ENCODE measurements around the gene ME3. TPM values are rescaled to one million over a fixed set of nuclear protein-coding genes. Genes with fewer than 3 reads are reported as not detected.
"Not testable (repeated sequence)": the region's sequence is repeated elsewhere in the genome, so short reads cannot be mapped to it uniquely, and the experiment has no call there.

ME3 gene
- total RNA-seq, 1 donor from 2014 or later, result 16.7 TPM

DNA sequence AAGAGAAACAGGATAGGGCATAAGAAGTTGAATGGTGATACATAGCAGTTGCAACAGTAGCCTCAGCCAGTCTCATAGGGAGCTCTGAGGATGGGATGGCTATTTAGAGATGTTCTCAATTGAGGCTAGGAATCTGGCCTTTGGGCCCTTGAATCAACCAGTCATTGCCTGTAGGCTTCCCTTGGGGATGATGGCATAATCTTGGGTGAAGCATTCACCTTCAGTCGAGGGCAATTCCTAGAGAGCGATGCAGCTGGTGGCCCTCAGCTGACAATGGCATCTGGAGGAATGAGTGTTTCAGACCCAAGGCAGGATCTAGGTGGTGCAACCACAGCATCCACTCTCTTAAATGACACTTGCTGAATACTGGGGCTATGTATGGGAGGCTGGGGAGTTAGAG is 236.7 kb downstream of the ME3 start:
- H3K4me3 ChIP-seq (ENCODE audit: low read length in 3 of 3), result no peak overlapping the region

DNA sequence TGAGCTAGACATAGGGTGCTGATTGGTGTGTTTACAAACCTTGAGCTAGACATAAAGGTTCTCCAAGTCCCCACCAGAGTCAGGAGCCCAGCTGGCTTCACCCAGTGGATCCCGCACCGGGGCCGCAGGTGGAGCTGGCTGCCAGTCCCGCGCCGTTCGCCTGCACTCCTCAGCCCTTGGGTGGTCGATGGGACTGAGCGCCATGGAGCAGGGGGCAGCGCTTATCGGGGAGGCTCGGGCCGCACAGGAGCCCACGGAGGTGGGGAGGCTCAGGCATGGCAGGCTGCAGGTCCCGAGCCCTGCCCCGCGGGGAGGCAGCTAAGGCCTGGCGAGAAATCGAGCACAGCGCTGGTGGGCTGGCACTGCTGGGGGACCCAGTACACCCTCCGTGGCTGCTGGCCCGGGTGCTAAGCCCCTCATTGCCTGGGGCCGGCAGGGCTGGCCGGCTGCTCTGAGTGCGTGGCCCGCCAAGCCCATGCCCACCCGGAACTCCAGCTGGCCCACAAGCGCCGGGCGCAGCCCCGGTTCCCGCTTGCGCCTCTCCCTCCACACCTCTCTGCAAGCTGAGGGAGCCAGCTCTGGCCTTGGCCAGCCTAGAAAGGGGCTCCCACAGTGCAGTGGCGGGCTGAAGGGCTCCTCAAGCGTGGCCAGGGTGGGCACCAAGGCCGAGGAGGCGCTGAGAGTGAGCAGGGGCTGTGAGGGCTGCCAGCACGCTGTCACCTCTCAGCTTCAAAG is 238.9 kb downstream of the ME3 start:
- H3K4me3 ChIP-seq (ENCODE audit: low read length in 3 of 3); H3K36me3 ChIP-seq (ENCODE audit: control insufficient read depth in 3 of 3, insufficient read depth in 3 of 3, low read length in 3 of 3); H3K9ac ChIP-seq (ENCODE audit: low read depth in 1 of 3, low read length in 3 of 3); H3K9me3 ChIP-seq (ENCODE audit: control insufficient read depth in 3 of 3, low read length in 3 of 3); H3K4me1 ChIP-seq (ENCODE audit: control insufficient read depth in 3 of 3, insufficient read depth in 3 of 3, low read length in 3 of 3); H3K27ac ChIP-seq (ENCODE audit: low read depth, low read length); H3K27me3 ChIP-seq (ENCODE audit: control insufficient read depth in 3 of 3, insufficient read depth in 3 of 3, low read length in 3 of 3): not testable (repeated sequence)

More for the DNA sequence above, 236.7 kb downstream of the ME3 start:
- Histone ChIP-seq H3K27me3 (ENCODE audit: control insufficient read depth in 3 of 3, insufficient read depth in 3 of 3, low read length in 3 of 3) (no peaks in the 10 kb centered on the region), H3K36me3 (ENCODE audit: control insufficient read depth in 3 of 3, insufficient read depth in 3 of 3, low read length in 3 of 3) (peaks cover 0 to 4% (median 0%) of the 10 kb centered on the region in 3 donors), H3K27ac (ENCODE audit: low read depth, low read length) (no peak overlapping the region), H3K9me3 (ENCODE audit: control insufficient read depth in 3 of 3, low read length in 3 of 3) (no peaks in the 10 kb centered on the region), H3K9ac (ENCODE audit: low read depth in 1 of 3, low read length in 3 of 3) (no peak overlapping the region), H3K4me1 (ENCODE audit: control insufficient read depth in 3 of 3, insufficient read depth in 3 of 3, low read length in 3 of 3) (peaks cover 0 to 6% (median 3%) of the 10 kb centered on the region in 3 donors)

DNA sequence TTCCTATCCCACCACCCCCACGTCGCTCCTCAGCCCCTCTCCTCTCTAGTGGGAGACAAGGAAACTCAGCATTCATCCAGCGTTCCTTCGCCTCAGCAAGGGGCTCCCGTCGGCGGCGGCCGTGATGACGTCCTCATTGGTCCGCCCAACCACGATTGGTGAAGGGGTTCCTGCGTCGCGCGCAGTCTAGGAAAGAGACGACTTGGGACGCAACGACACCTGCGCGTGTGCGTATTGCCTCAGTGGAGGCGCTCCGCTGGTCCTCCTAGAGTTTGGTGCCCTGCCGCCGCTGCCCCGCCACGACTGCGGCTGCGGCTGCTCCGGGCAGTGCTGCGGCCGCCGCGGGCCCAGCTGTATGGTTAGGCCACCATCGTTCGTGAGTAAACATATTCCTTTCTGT is 241.2 kb downstream of the ME3 start:
- H3K4me1 ChIP-seq (ENCODE audit: control insufficient read depth in 3 of 3, insufficient read depth in 3 of 3, low read length in 3 of 3), result no peaks in the 10 kb centered on the region
- no peaks in the 10 kb centered on the region for H3K36me3 ChIP-seq (ENCODE audit: control insufficient read depth in 3 of 3, insufficient read depth in 3 of 3, low read length in 3 of 3)
- no peaks in the 10 kb centered on the region for H3K9me3 ChIP-seq (ENCODE audit: control insufficient read depth in 3 of 3, low read length in 3 of 3)
- H3K4me3 ChIP-seq (ENCODE audit: low read length in 3 of 3), result no peak overlapping the region
- no peaks in the 10 kb centered on the region for H3K27me3 ChIP-seq (ENCODE audit: control insufficient read depth in 3 of 3, insufficient read depth in 3 of 3, low read length in 3 of 3)
- no peak overlapping the region for H3K27ac ChIP-seq (ENCODE audit: low read depth, low read length)
- no peak overlapping the region for H3K9ac ChIP-seq (ENCODE audit: low read depth in 1 of 3, low read length in 3 of 3)

DNA sequence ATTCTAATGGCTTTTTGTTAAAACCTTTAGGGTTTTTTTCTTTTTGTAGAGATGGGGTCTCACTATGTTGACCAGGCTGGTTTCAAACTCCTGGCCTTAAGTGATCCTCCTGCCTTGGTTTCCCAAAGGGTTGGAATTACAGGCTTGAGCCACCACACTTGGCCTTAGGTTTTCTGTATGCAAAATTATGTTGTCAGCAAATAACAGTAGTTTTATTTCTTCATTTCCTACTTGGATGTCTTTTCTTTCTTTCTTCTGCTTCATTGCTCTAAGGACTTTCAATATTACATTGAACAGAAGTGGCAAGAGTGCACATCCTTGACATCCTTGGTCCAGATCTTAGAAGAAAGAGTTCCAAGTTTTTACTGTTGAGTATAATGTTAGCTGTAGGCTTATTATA is 245.0 kb downstream of the ME3 start:
- H3K9me3 ChIP-seq (ENCODE audit: control insufficient read depth in 3 of 3, low read length in 3 of 3), result no peaks in the 10 kb centered on the region
- H3K27me3 ChIP-seq (ENCODE audit: control insufficient read depth in 3 of 3, insufficient read depth in 3 of 3, low read length in 3 of 3), result no peaks in the 10 kb centered on the region
- H3K36me3 ChIP-seq (ENCODE audit: control insufficient read depth in 3 of 3, insufficient read depth in 3 of 3, low read length in 3 of 3), result no peaks in the 10 kb centered on the region
- H3K27ac ChIP-seq (ENCODE audit: low read depth, low read length), result no peak overlapping the region
- no peaks in the 10 kb centered on the region for H3K4me1 ChIP-seq (ENCODE audit: control insufficient read depth in 3 of 3, insufficient read depth in 3 of 3, low read length in 3 of 3)
- no peak overlapping the region for H3K4me3 ChIP-seq (ENCODE audit: low read length in 3 of 3)
- H3K9ac ChIP-seq (ENCODE audit: low read depth in 1 of 3, low read length in 3 of 3), result no peak overlapping the region

DNA sequence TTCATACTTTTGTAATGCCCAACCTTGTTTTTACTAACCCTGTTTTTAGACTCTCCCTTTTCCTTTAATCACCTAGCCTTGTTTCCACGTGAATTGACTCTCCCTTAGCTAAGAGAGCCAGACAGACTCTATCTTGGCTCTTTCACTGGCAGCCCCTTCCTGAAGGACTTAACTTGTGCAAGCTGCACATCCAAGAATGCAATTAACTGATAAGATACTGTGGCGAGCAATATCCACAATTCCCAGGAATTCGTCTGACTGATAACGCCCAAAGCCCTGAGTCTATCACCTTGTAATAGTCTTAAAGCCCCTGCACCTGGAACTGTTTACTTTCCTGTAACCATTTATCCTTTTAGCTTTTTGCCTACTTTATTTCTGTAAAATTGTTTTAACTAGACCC is 248.9 kb downstream of the ME3 start:
- H3K9ac ChIP-seq (ENCODE audit: low read depth in 1 of 3, low read length in 3 of 3); H3K36me3 ChIP-seq (ENCODE audit: control insufficient read depth in 3 of 3, insufficient read depth in 3 of 3, low read length in 3 of 3); H3K4me1 ChIP-seq (ENCODE audit: control insufficient read depth in 3 of 3, insufficient read depth in 3 of 3, low read length in 3 of 3); H3K27me3 ChIP-seq (ENCODE audit: control insufficient read depth in 3 of 3, insufficient read depth in 3 of 3, low read length in 3 of 3); H3K27ac ChIP-seq (ENCODE audit: low read depth, low read length); H3K9me3 ChIP-seq (ENCODE audit: control insufficient read depth in 3 of 3, low read length in 3 of 3); H3K4me3 ChIP-seq (ENCODE audit: low read length in 3 of 3): not testable (repeated sequence)

DNA sequence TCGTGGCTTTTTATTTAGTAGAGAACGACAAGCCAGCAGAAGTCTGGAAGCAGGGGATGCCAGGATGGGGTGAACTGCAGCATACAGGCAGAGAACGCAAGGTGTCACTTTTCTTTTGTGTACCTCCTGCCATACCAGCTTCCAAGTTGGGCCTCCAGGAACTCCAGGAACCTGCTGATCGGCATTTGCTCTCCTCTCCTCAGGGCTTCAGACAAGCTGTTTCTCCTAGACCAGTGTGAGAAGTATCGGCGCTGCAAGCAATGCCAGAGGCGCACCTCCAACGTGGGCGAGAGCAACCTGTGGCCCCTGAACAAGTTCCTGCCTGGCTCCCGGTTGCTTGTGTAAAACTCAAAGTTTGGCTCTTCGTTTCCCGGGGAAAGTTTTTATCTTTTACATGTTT is 250.0 kb downstream of the ME3 start:
- Histone ChIP-seq H3K9ac (ENCODE audit: low read depth in 1 of 3, low read length in 3 of 3) (no peak overlapping the region), H3K9me3 (ENCODE audit: control insufficient read depth in 3 of 3, low read length in 3 of 3) (no peaks in the 10 kb centered on the region), H3K36me3 (ENCODE audit: control insufficient read depth in 3 of 3, insufficient read depth in 3 of 3, low read length in 3 of 3) (no peaks in the 10 kb centered on the region), H3K4me1 (ENCODE audit: control insufficient read depth in 3 of 3, insufficient read depth in 3 of 3, low read length in 3 of 3) (no peaks in the 10 kb centered on the region), H3K27me3 (ENCODE audit: control insufficient read depth in 3 of 3, insufficient read depth in 3 of 3, low read length in 3 of 3) (no peaks in the 10 kb centered on the region), H3K4me3 (ENCODE audit: low read length in 3 of 3) (no peak overlapping the region), H3K27ac (ENCODE audit: low read depth, low read length) (no peak overlapping the region)

DNA sequence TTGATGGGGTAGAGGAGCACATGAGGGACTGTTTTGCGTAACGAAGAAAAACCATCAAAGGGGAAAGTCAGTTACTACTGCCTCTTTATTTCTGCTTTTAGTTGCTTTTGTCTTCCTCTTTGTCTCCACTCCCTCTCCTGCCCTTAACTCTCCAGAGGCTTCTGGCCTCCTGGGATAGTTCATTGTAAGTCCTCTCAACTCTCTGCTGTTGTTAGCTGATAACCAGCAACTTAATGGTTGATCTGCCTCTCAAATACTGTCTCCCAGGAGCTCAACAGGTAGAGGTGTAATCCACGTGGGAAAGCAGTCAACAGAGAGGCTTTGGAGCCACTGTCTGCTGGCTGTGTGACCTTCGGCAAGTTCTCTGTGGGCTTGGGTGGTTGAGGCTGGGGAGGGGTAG is 250.5 kb downstream of the ME3 start:
- Histone ChIP-seq H3K27me3 (ENCODE audit: control insufficient read depth in 3 of 3, insufficient read depth in 3 of 3, low read length in 3 of 3) (no peaks in the 10 kb centered on the region), H3K4me1 (ENCODE audit: control insufficient read depth in 3 of 3, insufficient read depth in 3 of 3, low read length in 3 of 3) (no peaks in the 10 kb centered on the region), H3K36me3 (ENCODE audit: control insufficient read depth in 3 of 3, insufficient read depth in 3 of 3, low read length in 3 of 3) (no peaks in the 10 kb centered on the region), H3K9me3 (ENCODE audit: control insufficient read depth in 3 of 3, low read length in 3 of 3) (no peaks in the 10 kb centered on the region), H3K4me3 (ENCODE audit: low read length in 3 of 3) (no peak overlapping the region), H3K27ac (ENCODE audit: low read depth, low read length) (no peak overlapping the region), H3K9ac (ENCODE audit: low read depth in 1 of 3, low read length in 3 of 3) (no peak overlapping the region)

DNA sequence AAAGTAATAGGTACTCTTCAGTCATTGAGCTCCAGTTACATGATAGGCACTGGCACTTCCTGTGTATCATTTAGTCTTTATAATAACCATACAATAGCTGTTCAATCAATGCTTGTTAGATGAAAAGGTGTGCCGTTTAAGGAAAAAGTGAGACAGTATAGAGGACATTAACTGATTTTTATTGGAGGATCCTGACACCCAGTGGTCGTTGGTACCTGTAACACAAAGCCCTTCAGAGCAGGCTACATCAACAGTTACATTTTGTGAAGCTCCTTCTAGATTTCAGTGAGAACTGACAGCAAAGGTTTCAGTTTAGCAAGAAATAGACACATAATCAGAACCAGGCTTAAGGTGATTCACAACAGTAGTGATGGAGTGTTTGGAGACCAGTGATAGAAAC is 253.5 kb downstream of the ME3 start:
- Histone ChIP-seq H3K36me3 (ENCODE audit: control insufficient read depth in 3 of 3, insufficient read depth in 3 of 3, low read length in 3 of 3) (no peaks in the 10 kb centered on the region), H3K4me1 (ENCODE audit: control insufficient read depth in 3 of 3, insufficient read depth in 3 of 3, low read length in 3 of 3) (no peaks in the 10 kb centered on the region), H3K9ac (ENCODE audit: low read depth in 1 of 3, low read length in 3 of 3) (no peak overlapping the region), H3K27ac (ENCODE audit: low read depth, low read length) (no peak overlapping the region), H3K4me3 (ENCODE audit: low read length in 3 of 3) (no peak overlapping the region), H3K27me3 (ENCODE audit: control insufficient read depth in 3 of 3, insufficient read depth in 3 of 3, low read length in 3 of 3) (no peaks in the 10 kb centered on the region), H3K9me3 (ENCODE audit: control insufficient read depth in 3 of 3, low read length in 3 of 3) (no peaks in the 10 kb centered on the region)

DNA sequence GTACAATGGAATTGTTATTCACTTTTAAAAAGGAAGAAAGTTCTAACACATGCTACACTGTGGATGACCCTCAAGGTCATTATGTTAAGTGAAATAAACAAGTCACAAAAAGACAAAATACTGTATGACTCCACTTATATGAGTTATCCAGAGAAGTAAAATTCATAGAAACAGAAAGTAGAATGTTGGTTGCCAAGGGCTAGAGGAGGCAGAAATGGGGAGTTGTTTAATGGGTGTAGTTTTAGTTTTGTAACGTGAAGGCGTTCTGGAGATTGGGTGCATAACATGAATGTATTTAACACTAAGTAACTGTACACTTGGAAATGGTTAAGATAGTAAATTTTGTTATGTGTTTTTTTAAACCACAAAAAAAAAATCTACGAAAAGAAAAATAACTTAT is 253.9 kb downstream of the ME3 start:
- no peaks in the 10 kb centered on the region for H3K36me3 ChIP-seq (ENCODE audit: control insufficient read depth in 3 of 3, insufficient read depth in 3 of 3, low read length in 3 of 3)
- no peak overlapping the region for H3K9ac ChIP-seq (ENCODE audit: low read depth in 1 of 3, low read length in 3 of 3)
- no peaks in the 10 kb centered on the region for H3K27me3 ChIP-seq (ENCODE audit: control insufficient read depth in 3 of 3, insufficient read depth in 3 of 3, low read length in 3 of 3)
- H3K9me3 ChIP-seq (ENCODE audit: control insufficient read depth in 3 of 3, low read length in 3 of 3), result no peaks in the 10 kb centered on the region
- H3K27ac ChIP-seq (ENCODE audit: low read depth, low read length), result no peak overlapping the region
- no peak overlapping the region for H3K4me3 ChIP-seq (ENCODE audit: low read length in 3 of 3)
- no peaks in the 10 kb centered on the region for H3K4me1 ChIP-seq (ENCODE audit: control insufficient read depth in 3 of 3, insufficient read depth in 3 of 3, low read length in 3 of 3)

DNA sequence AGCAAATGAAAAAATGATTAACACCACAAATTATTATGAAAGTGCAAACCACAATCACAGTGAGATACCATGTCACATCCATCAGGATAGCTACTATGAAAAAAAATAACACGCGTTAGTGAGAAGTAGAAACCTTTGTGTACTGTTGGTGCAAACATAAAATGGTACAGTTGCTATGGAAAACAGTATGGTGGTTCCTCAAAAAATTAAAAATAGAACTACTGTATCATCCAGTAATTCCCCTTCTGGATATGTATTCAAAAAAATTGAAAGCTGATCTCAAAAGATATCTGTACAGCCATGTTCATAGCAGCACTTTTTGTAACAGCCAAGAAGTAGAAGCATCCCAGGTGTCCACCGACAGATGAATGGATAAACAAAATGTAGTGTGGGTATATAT is 254.3 kb downstream of the ME3 start:
- no peaks in the 10 kb centered on the region for H3K4me1 ChIP-seq (ENCODE audit: control insufficient read depth in 3 of 3, insufficient read depth in 3 of 3, low read length in 3 of 3)
- H3K9me3 ChIP-seq (ENCODE audit: control insufficient read depth in 3 of 3, low read length in 3 of 3), result no peaks in the 10 kb centered on the region
- no peak overlapping the region for H3K4me3 ChIP-seq (ENCODE audit: low read length in 3 of 3)
- H3K27ac ChIP-seq (ENCODE audit: low read depth, low read length), result no peak overlapping the region
- no peak overlapping the region for H3K9ac ChIP-seq (ENCODE audit: low read depth in 1 of 3, low read length in 3 of 3)
- H3K36me3 ChIP-seq (ENCODE audit: control insufficient read depth in 3 of 3, insufficient read depth in 3 of 3, low read length in 3 of 3), result no peaks in the 10 kb centered on the region
- no peaks in the 10 kb centered on the region for H3K27me3 ChIP-seq (ENCODE audit: control insufficient read depth in 3 of 3, insufficient read depth in 3 of 3, low read length in 3 of 3)
